Measurements from ENCODE around the gene NPW. TPM values are rescaled to one million over a fixed set of nuclear protein-coding genes. Genes with fewer than 3 reads are reported as not detected.

NPW gene
- total and polyA plus RNA-seq, 9 of the 15 experiments (the other 6 are each of a cell fraction or from before 2014, with no cell fraction given), result 0.14 to 4.0 (median 2.6) TPM; not detected in 4

DNA sequence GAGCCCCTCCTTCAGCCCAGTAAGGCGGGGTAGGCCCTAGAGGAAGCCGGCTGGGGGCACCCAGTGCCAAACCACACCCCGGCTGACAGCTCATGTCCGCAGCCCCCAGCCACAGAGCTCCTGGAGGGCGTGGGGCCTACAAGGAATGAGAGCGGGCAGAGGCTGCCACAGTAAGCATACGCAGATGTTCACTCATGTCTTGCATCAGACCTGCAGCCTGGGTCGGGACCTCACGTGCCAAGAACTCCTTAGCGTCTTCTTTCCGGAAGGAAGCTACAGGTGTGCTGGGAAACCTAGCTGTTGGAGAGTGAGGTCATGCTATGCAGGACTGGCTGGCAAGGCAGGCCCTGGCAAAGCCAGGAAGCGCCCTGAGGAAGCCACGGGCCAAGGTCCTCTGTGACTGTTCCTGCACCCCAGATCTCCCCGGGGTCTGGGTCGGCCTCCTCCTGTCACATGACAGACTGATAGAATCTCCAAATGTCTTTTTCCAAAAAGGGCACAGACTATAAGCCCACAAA lies 11.5 kb upstream of the NPW start (continued):
- TF ChIP-seq EZH2 (IDR thresholded peaks at IDR 0.05; ENCODE audit: borderline replicate concordance, low read depth, low read length), result no peak
- TF ChIP-seq ZZZ3 (IDR thresholded peaks at IDR 0.05), result no peak
- TF ChIP-seq TOE1 (IDR thresholded peaks at IDR 0.05; ENCODE audit: borderline replicate concordance), result peak; percentile 32; the same call in 1 of the 2 replicates
- no peak for TF ChIP-seq TOE1 (CRISPR knock-in tag; IDR thresholded peaks at IDR 0.05; ENCODE audit: borderline replicate concordance, low read depth)
- TF ChIP-seq HDAC6 (IDR thresholded peaks at IDR 0.05; ENCODE audit: low read depth, low read length), result no peak
- TF ChIP-seq, protein P1, sequence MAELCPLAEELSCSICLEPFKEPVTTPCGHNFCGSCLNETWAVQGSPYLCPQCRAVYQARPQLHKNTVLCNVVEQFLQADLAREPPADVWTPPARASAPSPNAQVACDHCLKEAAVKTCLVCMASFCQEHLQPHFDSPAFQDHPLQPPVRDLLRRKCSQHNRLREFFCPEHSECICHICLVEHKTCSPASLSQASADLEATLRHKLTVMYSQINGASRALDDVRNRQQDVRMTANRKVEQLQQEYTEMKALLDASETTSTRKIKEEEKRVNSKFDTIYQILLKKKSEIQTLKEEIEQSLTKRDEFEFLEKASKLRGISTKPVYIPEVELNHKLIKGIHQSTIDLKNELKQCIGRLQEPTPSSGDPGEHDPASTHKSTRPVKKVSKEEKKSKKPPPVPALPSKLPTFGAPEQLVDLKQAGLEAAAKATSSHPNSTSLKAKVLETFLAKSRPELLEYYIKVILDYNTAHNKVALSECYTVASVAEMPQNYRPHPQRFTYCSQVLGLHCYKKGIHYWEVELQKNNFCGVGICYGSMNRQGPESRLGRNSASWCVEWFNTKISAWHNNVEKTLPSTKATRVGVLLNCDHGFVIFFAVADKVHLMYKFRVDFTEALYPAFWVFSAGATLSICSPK (IDR thresholded peaks at IDR 0.05; ENCODE audit: borderline replicate concordance), result no peak
- no peak for TF ChIP-seq ZNF24 (IDR thresholded peaks at IDR 0.05)
- no peak for TF ChIP-seq STAG1 (CRISPR knock-in tag; IDR thresholded peaks at IDR 0.05; ENCODE audit: borderline replicate concordance)
- no peak for TF ChIP-seq TCF7L2 (IDR thresholded peaks at IDR 0.05; ENCODE audit: low read depth, low read length)
- TF ChIP-seq GATAD2A (IDR thresholded peaks at IDR 0.05), result no peak
- no peak for TF ChIP-seq ZNF274 (IDR thresholded peaks at IDR 0.05; ENCODE audit: borderline replicate concordance, low read depth, low read length)
- TF ChIP-seq PHTF2 (CRISPR knock-in tag; IDR thresholded peaks at IDR 0.05), result no peak
- no peak for TF ChIP-seq KAT7 (CRISPR knock-in tag; IDR thresholded peaks at IDR 0.05; ENCODE audit: borderline replicate concordance)
- TF ChIP-seq, protein P2, sequence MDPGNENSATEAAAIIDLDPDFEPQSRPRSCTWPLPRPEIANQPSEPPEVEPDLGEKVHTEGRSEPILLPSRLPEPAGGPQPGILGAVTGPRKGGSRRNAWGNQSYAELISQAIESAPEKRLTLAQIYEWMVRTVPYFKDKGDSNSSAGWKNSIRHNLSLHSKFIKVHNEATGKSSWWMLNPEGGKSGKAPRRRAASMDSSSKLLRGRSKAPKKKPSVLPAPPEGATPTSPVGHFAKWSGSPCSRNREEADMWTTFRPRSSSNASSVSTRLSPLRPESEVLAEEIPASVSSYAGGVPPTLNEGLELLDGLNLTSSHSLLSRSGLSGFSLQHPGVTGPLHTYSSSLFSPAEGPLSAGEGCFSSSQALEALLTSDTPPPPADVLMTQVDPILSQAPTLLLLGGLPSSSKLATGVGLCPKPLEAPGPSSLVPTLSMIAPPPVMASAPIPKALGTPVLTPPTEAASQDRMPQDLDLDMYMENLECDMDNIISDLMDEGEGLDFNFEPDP (CRISPR knock-in tag; IDR thresholded peaks at IDR 0.05), result no peak
- TF ChIP-seq HDAC3 (IDR thresholded peaks at IDR 0.05; ENCODE audit: borderline replicate concordance, partially characterized antibody), result no peak
- no peak for TF ChIP-seq STAT5B (CRISPR knock-in tag; IDR thresholded peaks at IDR 0.05)
- TF ChIP-seq MECOM (CRISPR knock-in tag; IDR thresholded peaks at IDR 0.05), result no peak
- TF ChIP-seq, protein P3, sequence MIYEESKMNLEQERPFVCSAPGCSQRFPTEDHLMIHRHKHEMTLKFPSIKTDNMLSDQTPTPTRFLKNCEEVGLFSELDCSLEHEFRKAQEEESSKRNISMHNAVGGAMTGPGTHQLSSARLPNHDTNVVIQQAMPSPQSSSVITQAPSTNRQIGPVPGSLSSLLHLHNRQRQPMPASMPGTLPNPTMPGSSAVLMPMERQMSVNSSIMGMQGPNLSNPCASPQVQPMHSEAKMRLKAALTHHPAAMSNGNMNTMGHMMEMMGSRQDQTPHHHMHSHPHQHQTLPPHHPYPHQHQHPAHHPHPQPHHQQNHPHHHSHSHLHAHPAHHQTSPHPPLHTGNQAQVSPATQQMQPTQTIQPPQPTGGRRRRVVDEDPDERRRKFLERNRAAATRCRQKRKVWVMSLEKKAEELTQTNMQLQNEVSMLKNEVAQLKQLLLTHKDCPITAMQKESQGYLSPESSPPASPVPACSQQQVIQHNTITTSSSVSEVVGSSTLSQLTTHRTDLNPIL (CRISPR knock-in tag; IDR thresholded peaks at IDR 0.05), result no peak
- TF ChIP-seq ERF (CRISPR knock-in tag; IDR thresholded peaks at IDR 0.05), result no peak
- no peak for TF ChIP-seq CBFA2T2 (conservative IDR thresholded peaks at IDR 0.05)
- TF ChIP-seq POLR2AphosphoS2 (IDR thresholded peaks at IDR 0.05; ENCODE audit: low read length), result no peak
- TF ChIP-seq ZFPM2 (CRISPR knock-in tag; IDR thresholded peaks at IDR 0.05), result no peak
- TF ChIP-seq ZNF311 (CRISPR knock-in tag; IDR thresholded peaks at IDR 0.05), result no peak
- TF ChIP-seq MTA1 (IDR thresholded peaks at IDR 0.05; ENCODE audit: borderline replicate concordance), result no peak
- TF ChIP-seq ZNF696 (CRISPR knock-in tag; conservative IDR thresholded peaks at IDR 0.05), result no peak

Measured in K562 (cell line).